ENCODE measurements around the gene SCN7A.

Gene SCN7A

DNA sequence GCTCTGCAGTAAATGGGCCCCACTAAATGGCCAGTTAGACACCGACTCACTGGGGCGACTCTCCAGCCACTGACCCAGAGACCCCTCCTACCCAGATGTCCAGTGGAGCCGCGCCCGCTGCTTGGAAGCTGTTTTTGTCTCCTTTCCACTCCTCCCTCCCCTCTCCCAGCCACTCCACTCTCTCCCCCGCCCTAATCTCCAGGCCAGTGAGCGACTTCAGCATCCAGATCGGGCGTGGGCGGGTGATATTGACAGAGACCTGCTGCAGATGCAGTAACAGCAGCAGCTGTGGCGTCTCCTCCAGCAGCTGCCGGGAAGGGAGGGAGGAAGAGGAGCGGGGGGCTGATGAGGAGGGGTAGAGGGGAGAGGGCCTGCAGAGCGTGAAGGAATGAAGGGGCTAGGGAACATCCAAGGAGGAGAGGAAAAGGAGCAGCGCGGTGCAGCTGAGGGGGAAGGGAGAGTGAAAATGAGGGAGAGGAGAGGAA, at the start of gene SCN7A:
Gene SCN7A (minus strand): TSS at position 110 of the 485 bp plus-strand sequence. CDS start 16,553 bp downstream, outside the sequence.
- peak within 1 kb of the TSS; percentile 23 for H3K4me3 ChIP-seq (ENCODE audit: low read depth, low read length)
- TF ChIP-seq, protein P1, sequence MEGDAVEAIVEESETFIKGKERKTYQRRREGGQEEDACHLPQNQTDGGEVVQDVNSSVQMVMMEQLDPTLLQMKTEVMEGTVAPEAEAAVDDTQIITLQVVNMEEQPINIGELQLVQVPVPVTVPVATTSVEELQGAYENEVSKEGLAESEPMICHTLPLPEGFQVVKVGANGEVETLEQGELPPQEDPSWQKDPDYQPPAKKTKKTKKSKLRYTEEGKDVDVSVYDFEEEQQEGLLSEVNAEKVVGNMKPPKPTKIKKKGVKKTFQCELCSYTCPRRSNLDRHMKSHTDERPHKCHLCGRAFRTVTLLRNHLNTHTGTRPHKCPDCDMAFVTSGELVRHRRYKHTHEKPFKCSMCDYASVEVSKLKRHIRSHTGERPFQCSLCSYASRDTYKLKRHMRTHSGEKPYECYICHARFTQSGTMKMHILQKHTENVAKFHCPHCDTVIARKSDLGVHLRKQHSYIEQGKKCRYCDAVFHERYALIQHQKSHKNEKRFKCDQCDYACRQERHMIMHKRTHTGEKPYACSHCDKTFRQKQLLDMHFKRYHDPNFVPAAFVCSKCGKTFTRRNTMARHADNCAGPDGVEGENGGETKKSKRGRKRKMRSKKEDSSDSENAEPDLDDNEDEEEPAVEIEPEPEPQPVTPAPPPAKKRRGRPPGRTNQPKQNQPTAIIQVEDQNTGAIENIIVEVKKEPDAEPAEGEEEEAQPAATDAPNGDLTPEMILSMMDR (IDR thresholded peaks at IDR 0.05; ENCODE audit: low read depth, low read length): no peak
- in situ Hi-C loops (cut with HindIII; ENCODE audit: low sequenced_read_pairs): no loop called here
- DNase-seq (ENCODE audit: low read depth, low spot score): peak; percentile 35

DNA sequence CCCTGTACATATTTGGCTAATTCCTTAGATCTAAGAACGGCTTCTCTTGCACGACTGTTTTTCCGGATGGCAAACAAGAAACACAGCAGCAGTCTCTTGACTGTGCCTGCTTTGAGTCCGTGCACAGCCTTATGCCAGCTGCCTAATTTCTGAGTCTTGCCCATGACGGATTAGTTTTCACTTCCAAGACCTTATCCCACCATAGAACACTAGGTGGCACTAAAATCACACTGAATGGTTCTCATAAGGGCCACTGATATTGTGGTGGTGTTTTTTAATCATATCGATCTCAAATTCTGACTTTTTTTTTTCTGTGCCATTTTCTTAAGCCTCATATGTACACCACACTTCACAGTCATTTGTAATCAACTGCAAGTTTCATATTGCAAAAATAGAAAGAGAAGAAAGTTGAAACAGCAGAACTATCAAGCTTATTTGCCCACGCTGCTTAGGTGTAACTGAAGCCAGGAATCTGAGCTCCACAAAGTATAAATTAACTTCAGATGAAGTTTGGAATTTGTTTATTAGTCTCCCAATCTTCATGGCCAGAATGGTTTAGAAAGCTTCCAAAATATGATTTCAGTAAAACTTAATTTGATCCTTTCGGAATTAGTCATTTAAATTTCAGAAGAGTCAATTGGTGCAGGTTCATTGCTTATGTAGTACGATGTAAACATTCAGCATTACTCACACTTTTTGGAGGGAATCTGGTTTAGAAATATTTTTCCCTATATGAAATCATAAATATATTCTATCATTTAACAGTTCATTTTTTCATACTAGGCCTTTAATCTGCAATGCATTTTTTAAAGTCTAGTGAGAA, 45.5 kb upstream of the SCN7A start:
- DNase-seq (ENCODE audit: low read depth, low spot score): peak; percentile 74
- TF ChIP-seq, protein P1 (IDR thresholded peaks at IDR 0.05; ENCODE audit: low read depth, low read length): peak; percentile 74
- in situ Hi-C loops (cut with HindIII; ENCODE audit: low sequenced_read_pairs): no loop called here
- no peak overlapping the region for H3K4me3 ChIP-seq (ENCODE audit: low read depth, low read length)

DNA sequence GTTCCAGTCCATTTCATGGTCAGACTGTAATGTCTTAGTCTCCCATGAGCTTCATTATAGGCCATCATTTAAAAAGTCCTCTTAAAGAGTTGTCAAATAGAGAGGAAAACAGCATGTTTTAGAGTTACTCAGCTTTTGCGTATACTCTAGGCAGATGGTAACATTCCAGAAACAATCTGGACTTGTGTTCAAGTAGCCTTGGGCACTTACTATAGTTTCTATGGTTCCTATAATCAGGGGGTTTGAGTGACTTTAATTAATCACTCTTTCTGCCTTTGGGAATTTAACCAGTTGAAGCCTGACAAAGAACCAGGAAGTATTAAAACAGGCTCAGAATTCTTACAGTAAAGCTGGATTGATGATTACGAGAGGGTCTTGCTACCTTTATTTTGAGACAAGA, 42.1 kb upstream of the SCN7A start:
- H3K4me3 ChIP-seq (ENCODE audit: low read depth, low read length): no peak overlapping the region
- DNase-seq (ENCODE audit: low read depth, low spot score): no peak
- in situ Hi-C loops (cut with HindIII; ENCODE audit: low sequenced_read_pairs): no loop called here
- TF ChIP-seq, protein P1 (IDR thresholded peaks at IDR 0.05; ENCODE audit: low read depth, low read length): no peak

DNA sequence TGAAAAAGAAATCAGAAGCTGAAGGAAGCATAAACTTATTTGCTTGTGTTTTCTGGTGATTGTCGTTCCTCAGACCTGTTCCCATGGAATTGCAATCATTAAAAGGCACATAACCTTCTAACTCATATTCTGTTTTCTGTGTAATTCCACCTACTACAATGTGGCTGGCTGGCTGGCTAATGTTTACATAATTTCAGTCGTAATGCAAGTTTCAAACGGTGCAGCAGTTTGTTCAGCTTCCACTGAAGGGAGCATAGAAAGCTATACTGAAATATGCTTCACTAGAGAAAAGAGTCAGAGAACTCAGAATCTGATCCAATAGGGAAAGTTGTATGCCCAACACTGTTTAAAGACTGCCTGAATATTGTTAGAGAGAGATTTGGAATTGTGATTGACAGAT, 27.1 kb upstream of the SCN7A start:
- in situ Hi-C loops (cut with HindIII; ENCODE audit: low sequenced_read_pairs): no loop called here
- TF ChIP-seq, protein P1 (IDR thresholded peaks at IDR 0.05; ENCODE audit: low read depth, low read length): no peak
- no peak overlapping the region for H3K4me3 ChIP-seq (ENCODE audit: low read depth, low read length)
- no peak for DNase-seq (ENCODE audit: low read depth, low spot score)

DNA sequence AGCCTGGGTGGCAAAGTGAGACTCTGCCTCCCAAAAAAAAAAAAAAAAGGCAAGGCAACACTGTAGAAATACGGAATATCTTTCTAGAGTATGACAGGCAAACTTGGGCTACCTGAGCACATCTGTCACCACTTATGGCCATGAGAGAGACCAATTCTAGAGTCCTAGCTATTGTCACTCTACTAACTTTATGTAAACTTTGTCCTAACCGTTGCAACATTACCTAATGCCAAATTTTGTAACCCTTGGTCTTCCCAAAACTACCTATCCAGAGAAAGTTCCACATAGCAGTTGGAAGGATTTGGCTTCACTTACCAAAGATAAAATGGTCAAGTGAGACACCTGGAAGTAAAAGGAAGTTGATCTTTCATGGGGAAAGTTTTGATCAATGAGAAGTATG, 26.6 kb upstream of the SCN7A start:
- in situ Hi-C loops (cut with HindIII; ENCODE audit: low sequenced_read_pairs): no loop called here
- TF ChIP-seq, protein P1 (IDR thresholded peaks at IDR 0.05; ENCODE audit: low read depth, low read length): no peak
- DNase-seq (ENCODE audit: low read depth, low spot score): no peak
- no peak overlapping the region for H3K4me3 ChIP-seq (ENCODE audit: low read depth, low read length)

DNA sequence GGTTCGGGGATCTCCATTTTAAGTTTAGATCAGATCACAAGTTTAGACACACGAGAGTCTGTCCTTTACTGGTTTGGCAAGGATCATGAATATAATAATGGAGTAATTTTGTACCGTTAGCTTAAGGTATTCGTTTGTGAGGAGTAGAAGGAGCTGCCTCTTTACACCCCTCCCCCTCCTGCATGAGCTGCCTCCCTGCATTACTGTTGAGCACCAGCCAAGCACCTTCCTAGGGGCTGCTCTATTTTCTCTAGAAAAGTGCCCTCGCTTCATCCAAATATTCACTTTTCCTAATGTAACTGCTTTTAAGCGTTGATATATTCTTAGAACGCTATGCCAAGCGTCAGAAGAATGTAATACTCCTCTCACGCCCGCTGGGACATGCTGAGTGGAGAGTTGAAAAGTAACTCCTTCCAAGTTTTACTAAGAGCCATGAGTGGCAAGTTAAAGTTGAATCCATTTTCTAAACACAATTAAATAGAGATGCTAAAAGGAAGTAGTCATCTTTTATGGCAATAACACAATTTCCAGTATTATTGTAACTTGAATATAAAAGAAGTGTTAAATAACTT, 25.4 kb upstream of the SCN7A start:
- TF ChIP-seq, protein P1 (IDR thresholded peaks at IDR 0.05; ENCODE audit: low read depth, low read length): no peak
- H3K4me3 ChIP-seq (ENCODE audit: low read depth, low read length): no peak overlapping the region
- in situ Hi-C loops (cut with HindIII; ENCODE audit: low sequenced_read_pairs): no loop called here
- DNase-seq (ENCODE audit: low read depth, low spot score): no peak
